HCEC 1CT (cell line): ENCODE data around the gene PERCC1.
A peak's percentile ranks its signal among the peaks of the same experiment; 100 is the strongest.
"Not testable (repeated sequence)": the region's sequence is repeated elsewhere in the genome, so short reads cannot be mapped to it uniquely, and the experiment has no call there.

Experiments
- DNase-seq: peaks from one replicate; pipeline ENCODE4 v3.0.0-alpha.2; 2017

PERCC1 gene

DNA sequence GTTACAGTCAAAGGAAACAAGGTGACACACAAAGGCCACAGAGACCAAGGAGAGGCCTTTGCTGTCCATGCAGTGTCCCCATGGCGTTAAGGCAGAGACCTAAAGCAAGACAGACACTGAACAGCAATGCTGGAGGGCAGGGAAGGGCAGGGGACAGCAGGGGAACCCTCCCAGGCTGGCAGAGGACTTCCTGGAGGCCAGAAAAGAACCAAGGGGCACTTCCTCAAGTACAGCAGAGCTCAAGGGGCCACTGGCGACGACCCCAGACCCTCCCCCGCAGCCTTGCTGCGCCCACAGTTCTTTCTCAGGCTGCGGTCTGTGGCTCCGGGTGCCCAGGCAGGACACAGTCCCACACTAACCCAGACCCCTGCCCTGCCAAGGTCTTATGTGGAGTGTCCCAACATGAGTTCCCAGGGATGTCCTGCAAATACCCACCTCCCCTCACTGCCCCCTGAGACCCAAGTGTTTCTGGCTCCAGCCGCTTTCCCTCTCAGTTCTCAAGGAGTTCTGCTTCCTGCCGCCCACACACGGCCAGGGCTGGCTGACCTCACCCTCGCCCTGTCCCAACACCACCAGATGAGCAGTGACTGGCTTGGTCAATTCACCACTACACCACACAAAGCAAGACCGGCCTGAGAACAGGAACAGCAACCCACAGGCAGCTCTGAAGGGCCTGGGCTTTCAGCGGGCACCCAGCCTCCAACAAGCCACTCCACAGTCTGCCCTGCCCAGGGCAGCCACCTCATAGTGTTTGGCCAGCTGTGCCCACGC lies 39.8 kb downstream of the PERCC1 start:
- peak; percentile 17 for DNase-seq

- no peak for DNase-seq
Measured at GRCh38 chr16:1471569-1472194, 40.8 kb downstream of the PERCC1 start.

- DNase-seq, result no peak
Measured at GRCh38 chr16:1472974-1473373, 42.1 kb downstream of the PERCC1 start.

- no peak for DNase-seq
Measured at GRCh38 chr16:1474082-1474795, 43.4 kb downstream of the PERCC1 start.

GRCh38 chr16:1474796-1475551 lies 44.1 kb downstream of the PERCC1 start, which contains the start of gene CLCN7:
Gene CLCN7, minus strand, starts transcription at chr16:1475028. Its CDS starts 54 bp downstream, at chr16:1474974.
- peak; percentile 78 for DNase-seq

DNA sequence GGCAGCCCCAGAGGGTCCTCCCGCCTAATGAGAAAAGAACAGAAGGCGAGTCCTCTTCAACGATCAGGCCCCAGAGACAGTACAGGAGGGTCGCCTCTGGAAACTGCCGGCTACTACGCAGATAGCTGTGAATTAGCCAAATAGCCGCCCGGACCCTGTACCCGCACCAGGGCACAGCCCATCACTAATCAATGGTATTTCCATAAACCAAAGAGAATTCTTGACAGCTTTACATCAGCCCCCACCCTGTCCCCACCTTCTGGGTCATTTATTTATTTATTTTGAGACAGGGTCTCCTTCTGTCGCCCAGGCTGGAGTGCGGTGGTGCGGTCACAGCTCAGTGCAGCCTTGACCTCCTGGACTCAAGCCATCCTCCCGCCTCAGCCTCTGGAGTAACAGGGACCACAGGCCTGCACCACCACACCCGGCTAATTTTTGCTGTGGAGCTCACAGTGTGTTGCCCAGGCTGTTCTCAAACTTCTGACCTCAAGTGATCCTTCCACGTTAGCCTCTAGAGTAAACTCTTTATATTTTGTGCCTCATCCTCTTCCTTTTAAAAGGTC lies 44.8 kb downstream of the PERCC1 start:
- DNase-seq, result no peak

DNA sequence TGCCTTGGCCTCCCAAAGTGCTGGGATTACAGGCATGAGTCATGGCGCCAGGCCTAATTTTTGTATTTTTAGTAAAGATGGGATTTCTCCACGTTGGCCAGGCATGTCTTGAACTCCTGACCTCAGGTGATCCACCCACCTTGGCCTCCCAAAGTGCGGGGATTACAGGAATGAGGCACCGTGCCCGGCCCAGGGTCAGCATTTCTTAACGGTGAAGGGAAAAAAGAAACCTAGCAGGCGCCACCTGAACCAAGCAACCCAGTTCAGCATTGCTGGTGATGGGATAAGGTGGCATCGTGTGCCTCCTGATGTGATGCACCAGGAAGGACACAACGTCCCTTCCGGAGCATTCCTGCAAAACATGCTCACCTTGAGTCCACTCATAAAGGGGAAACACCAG lies 46.2 kb downstream of the PERCC1 start:
- no peak for DNase-seq

GRCh38 chr16:1478937-1479336 lies 48.1 kb downstream of the PERCC1 start:
- DNase-seq, result not testable (repeated sequence)

DNA sequence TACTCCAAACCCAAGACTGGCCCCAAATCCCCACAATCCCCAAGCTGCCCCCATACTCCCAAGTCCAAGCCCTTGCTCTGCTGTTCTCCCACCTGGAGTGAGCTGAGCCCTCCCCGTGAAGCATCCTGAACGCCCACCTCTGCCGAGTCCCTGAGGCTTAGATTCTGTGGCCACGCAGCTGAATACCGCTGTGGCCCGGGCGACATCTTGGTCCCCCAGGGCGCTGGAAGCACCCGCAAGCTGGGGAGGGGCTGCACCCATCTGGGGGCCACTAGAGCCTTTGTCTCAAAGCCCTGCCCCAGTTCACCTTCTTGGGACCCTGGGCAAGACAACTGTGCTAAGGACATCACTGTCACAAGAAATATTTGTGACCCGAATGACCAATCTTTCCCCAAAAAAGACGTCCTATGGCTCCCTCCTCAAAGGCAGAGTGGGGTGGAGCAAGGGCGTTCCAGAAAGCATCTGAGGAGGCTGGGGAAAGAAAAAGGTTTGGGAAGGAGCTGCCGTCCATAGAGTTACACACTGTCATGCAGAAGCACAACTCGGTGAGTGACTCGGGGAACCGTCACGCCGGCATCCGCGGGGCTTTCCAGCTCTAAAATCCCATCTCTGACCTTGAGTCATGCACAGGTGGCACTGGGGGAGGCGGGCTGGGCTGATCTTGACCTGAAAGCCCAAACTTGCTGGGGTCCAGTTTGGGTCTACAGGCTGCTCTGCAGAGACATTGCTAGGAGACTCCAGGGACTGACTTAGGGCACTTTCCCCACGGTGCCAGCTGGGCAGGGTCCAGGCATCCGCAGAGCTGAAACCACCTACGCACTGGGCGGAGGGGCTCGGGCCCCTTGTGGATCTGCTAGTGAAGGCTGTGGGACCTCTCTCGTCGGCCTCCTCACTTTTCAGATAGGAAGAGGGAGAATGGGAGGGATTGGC lies 51.3 kb downstream of the PERCC1 start:
- DNase-seq, result peak; percentile 50
